Activated CD4-positive, alpha-beta T cell treated with anti-CD3 and anti-CD28 coated beads for 48 hours (primary cell): ENCODE measurements around the gene PIM2.
"Not testable (repeated sequence)": the region's sequence is repeated elsewhere in the genome, so short reads cannot be mapped to it uniquely, and the experiment has no call there.

ENCODE experiments used
- DNase-seq: peaks from one replicate; pipeline ENCODE4 v3.0.0-alpha.2; 2020

The PIM2 gene

DNA sequence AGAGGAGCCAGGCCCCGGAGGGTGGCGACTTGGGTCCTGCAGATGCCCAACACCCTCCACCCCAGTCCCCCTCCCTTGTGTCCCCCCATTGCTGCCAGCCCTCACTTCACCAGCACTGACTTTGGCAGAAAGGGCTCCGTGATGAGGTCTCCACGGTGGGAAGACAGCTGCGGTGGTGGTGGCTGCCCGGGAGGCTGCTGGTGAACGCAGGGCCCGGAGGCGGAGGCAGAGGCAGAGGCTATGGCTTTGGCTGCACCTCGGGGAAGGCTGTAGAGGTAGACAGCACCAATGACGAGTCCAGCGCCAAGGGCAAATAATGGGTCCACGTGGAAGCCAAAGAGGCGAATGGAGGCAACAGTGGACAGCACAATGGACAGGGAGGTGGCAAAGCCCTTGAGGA, 14.2 kb downstream of the PIM2 start:
- DNase-seq: no peak

DNA sequence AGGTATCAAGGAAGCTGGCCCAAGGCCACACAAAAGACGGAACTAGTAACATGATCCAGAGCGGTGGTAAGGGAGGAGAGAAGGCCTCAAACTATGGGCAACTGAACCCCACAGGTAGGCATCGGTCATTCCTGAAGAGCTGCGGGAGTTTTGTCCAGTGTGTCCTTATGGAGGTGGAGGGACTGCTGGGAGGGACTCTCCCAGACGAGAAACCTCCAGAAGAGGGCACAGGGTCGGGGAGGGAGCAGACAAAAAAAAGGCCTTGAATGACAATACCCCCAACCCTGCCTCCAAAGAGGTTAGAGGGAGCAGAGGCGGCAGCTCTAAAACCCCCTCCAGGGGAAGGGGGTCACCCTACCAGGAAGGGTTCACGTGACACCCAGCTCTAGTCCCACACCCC, 14.6 kb downstream of the PIM2 start:
- no peak for DNase-seq

DNA sequence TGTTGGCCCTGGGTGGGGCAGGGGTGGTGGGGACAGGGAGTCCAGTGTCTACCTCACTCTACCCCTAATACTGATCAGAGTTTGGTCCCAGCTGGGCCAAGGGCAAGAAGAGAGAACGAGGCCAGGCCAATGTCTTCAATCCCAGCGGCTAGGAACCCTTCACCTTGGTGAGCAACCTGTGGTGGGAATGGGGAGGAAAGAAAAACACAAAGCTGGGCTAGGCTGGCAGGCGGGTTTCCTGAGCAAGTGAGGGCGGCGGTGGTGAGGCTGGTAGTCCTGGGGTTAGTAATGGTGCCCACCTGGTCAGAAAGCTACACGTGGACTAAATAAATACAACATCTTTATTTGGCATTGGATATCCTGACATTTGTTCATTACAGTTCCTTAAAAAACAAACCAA, 15.5 kb downstream of the PIM2 start:
- no peak for DNase-seq

DNA sequence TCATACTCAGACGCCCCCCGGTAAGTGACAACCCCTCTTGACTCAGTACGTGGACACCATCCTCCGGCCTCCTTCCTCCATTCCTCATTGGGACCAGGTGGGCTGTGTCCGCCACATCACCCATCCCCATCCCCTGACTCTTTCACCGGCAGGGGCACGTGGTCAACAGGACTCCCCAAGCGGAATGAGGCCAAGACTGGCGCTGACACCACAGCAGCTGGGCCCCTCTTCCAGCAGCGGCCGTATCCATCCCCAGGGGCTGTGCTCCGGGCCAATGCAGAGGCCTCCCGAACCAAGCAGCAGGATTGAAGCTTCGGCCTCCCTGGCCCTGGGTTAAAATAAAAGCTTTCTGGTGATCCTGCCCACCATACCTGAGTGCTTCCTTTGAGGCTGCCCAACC, 16.0 kb downstream of the PIM2 start:
- DNase-seq: no peak

DNA sequence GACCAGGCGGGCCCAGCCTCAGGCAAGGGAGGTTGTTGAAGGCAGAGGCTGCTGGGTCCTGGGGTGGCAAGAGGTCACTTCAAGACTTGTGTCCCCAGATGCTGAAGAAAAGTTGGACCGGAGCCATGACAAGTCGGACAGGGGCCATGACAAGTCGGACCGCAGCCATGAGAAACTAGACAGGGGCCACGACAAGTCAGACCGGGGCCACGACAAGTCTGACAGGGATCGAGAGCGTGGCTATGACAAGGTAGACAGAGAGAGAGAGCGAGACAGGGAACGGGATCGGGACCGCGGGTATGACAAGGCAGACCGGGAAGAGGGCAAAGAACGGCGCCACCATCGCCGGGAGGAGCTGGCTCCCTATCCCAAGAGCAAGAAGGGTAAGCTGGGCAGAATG, 16.7 kb downstream of the PIM2 start:
- no peak for DNase-seq

DNA sequence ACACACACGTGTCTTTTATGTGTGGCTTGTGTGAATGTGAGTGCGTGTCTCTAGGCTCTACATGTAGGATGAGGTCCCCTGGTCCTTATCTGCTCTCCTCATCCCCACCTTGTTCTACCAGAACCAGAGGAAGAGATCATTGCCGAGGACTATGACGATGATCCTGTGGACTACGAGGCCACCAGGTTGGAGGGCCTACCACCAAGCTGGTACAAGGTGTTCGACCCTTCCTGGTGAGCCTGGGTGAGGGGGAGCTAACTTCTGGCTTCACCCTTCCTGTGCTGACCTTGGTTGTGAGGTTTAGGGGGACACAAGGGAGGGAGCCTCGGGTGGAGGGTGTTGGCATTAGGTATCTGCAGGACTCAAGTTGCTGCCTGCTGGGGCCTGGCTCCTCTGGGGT, 17.8 kb downstream of the PIM2 start:
- DNase-seq: no peak

DNA sequence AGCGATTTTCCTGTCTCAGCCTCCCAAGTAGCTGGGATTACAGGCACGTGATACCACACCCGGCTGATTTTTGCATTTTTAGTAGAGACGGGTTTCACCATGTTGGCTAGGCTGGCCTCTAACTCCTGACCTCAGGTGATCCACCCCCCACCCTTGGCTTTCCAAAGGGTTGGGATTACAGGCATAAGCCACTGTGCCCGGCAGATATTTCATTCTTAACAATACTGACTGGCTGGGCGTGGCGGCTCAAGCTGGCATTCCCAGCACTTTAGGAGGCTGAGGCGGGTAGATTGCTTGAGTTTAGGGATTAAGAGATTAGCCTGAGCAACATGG, 19.8 kb downstream of the PIM2 start:
- no peak for DNase-seq

DNA sequence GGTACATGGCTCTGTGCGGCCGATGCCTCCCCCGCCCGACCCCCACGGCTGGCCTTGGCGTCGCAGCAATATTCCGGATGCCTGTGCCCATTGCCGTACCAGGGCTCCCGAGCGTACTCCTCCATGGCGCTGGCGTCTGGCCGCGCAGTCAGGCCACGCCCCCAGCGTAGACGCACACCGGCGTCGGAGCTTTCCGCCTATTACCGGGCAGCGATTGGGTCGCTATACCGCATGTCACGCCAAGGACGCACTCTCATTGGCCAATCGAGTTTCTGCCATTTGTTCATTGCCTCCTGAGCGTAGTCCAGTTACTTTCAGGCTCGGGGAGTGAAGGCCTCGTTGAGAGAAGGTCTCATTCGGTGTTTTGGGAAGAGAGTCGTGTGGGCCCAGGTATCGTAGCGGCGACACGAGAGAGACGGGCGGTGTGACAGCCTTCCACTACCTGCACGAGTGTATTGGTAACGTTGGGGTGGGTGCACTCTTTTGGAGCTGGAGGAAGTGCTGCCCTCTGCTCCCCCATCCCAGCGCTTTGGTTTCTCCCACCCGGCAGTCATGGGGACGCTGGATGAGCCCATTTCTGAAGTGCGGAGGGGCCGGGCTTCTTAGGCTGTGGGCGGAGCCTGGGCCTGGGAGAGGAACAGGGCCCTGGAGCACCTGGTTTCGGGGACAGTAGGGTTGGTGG, 21.1 kb downstream of the PIM2 start, which contains the start of the genes PQBP1 and TIMM17B:
Gene PQBP1, plus strand, starts transcription at position 306 of the 682 bp plus-strand sequence. CDS start 580 bp downstream, outside the sequence.
Gene TIMM17B, minus strand, starts transcription at position 144 of the 682 bp plus-strand sequence. Its CDS starts 19 bp downstream, at position 125.
- DNase-seq: peak; percentile 90

DNA sequence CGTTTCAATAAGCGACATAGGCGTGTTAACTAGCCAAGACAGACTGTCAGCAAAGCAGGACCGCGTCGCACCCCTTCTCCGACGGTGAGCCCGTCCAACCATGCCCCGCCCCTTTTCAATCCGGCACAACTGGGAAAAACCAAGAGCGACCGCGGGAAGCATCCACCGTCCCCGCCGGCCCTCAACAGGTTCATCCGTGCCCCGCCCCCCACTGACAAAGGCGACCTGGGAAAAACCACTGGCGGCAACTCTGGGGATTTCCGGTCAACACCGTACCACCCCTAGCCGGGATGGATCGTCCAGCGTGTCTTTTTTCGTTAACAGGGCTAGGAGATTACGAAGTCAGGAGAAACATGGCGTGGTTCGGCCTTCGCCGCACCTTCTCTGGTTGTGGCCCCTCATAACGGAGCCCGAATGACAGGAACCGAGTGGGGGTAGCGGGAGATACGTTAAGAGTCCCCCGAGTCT, 21.6 kb downstream of the PIM2 start:
- DNase-seq: peak; percentile 77

DNA sequence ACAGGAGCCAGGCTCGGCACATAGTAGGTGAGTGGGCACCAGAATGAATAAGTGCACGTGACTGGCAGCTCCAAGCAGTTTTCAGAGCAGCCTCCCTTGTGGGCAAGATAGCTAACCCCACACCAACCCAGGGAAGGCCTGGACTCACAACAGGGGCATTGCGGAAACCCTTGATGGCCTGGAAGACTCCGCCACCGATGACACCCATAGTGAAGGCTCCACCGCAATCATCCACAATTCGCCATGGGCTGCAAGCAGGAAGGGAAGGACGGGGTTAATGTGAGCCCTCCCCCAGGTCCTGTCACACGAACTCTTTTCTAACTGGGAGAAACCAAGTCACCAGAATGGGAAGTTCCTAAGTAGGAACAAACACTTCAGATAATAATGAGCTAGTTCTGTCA, 22.2 kb downstream of the PIM2 start:
- DNase-seq: no peak

DNA sequence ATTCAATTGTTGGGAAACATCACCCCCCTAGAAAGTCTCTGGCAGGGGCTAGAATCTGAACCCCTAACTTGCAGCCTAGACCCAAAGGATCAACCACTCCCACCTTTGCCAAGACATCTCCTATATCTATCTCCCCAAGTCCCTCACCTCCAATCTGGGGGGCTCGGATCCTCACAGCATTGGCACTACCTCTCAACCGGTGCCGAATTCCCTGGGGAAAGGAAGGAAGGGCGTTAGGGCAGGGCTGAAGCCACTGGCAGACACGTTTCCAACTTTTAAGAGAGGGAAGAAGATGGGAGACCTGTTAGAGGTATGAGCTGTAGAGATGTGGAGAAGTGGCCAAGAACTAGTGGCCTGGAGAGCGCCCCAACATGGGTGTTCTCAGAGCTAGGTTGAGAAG, 23.9 kb downstream of the PIM2 start:
- DNase-seq: no peak

DNA sequence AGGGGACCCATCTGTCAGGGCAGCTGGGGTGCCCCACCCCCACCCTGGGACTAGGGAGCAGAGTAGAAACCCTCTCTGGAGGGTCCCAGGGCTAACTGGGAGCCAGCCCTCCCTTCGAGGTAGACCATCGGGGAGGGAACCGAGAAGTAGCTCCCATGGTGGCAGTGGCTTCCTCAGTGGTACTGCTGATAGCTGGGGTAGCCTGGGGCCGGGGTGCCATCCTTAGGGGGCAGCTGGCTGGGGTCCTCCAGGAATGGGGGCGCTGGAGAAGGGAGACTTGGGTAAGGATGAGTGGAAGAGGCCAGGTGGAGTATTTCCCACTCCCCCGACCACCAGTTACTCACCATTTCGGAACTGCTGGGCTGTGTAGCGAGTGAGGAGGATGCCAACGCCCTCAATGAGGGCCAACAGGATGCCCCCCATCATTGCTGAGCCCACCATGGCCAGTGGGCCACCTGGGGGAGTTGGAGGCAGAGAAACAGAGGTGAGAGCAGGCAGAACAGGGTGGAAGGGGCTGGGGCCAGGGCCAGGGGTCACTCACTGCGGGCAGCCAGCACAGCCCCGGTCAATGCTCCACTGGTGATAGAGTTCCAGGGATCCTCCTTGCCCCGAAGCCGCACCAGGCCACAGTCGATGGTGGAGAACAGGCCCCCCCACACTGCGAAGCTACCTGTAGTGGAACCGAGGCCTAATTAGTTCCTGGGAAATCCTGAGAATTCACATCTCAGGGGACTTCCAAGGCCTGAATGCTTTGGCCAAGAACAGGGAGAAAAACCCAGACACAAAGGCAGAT, 25.1 kb downstream of the PIM2 start:
- DNase-seq: no peak

DNA sequence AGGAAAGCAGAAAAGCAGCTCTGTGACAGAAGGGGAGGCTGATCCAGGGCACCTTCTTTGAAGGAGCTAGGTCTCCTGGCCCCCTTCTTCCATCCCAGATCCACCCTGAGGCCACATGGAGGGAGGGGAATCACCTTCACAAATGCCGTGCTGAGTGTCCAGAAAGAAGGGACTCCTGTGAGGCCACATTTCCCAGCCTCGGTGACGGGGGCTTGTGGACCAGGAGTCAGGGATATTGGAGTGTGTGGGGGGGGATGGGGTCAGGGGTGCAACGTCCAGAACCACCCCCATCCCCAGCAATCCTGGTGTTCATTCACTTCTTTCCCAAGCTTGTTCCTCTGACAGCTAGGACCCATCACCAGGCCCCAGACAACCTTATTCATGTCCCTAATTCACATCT, 25.9 kb downstream of the PIM2 start:
- DNase-seq: no peak

DNA sequence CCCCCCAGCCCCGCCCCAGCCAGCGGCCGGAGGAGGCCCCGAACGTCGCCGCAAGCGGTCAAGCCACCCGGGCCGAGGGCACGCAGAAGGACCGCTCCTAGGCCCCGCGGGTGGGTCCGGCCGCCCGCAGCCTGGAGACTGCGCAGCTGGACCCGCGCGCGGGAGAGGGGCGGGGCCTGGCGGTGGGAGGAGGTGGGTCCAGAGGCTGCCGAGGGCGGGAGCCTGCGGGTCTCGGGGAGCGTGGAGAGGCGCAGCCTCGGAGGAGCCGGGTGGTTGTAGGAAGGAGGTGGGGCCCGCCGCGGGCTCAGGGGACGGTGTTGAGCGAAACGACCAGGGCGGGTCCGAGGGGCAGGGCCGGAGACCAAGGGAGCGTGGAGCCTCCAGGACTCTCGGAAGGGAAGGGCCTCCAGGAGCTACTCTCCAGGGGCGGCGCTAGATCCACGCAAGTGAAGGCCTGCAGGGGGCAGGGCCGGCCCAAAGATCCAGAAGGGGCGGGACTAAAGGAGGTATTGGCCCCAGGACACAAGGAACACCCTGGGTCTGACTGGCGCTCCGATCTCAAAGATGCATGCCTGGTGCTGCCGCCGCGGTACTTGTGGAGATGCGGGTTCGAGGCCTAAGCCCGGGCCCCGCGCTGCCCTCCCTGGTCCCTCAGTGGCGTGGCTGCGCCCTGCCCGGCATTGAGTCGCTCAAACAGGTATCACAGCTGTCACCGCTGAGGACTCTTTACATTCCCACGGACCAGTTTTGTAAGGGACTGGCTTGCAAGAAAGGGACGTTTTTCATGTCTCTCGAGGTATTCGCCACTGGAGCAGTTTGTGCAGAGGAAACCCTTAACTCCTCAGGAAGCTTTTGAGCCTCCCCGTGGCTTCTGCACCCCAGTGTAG, 27.2 kb downstream of the PIM2 start:
- DNase-seq: peak; percentile 82

DNA sequence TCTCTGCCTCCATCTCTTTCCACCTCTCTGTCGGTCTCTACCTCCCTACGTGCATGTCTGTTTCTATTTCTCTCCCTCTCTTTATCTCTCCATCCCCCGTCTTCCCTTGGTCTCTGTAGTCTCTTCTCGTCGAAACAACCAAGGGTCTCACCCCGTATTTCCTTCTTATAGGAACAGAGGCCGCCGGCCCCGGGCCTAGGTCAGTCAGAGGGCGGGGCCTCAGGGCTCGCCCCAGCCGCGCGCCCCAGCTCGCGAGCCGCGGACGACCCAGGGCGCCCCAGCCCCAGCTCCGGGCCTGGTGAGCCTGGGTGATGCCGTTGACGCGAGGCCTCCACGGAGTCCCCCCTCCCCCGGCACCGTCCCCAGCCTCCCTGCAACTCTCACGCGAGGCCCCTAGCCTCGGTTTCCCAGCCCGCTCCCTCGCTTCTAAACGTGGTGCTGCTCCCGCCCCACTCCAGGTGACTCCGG, 27.9 kb downstream of the PIM2 start:
- peak; percentile 20 for DNase-seq

DNA sequence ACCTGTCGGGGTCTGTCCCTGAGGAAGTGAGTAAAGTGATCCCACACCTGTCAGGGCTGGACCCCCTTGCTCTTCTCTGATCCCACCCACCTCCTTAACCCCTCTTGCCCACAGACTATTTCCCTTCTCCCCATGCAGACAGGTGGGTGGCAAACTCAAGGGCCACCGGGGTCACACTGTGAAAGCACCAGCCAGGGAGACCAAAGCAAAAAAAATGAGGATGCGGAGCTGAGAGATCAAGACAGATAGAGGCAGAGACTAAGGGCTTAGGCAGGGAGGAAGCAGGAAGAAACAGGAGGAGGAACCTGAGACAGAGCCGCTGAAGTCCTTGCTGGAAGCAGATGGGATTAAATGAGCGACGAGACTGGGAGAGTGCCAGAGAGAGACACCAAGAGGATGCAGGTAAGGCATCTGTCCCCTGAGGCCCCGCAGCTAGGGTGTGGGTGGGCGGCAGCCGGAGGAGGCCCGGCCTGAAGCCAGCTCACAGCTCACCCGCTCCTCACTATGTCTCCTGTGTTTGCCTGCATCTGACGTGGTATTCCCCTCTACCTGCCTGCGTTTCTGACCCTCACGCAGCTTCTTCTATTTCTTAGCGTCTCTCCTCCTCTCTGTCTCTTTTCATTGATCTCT, 28.4 kb downstream of the PIM2 start:
- DNase-seq: peak; percentile 18

DNA sequence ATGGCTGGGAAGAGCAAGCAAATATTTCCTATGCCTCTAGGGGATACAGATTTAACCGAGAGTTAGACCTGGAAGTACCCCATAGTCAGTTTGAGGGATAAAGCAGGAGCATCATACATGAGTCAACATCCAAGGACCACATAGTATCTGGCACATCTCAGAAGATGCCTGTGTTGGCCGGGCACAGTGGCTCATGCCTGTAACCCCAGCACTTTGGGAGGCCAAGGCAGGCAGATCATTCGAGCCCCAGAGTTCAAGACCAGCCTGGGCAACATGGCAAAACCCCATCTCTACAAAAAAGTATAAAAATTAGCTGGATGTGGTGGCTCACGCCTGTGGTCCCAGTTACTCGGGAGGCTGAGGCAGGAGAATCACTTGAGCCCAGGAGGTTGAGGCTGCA, 32.2 kb downstream of the PIM2 start:
- not testable (repeated sequence) for DNase-seq

DNA sequence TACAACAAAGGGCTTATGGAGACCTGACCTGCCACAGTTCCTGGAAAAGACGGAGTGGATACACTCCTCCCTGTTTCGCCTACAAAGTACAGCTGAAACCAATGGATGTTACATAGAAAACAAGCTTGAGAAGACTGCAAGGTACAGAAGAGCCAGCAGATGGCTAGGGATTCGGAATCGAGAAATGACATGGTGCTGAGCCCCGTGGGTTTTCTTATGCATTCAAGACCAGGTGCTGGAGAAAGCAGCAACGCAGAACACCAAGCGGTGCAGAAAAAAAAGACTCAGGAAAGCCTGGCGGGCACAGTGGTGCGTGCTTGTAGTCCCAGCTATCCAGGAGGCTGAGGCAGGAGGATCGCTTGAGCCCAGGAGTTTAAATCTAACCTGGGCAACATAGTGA, 35.1 kb downstream of the PIM2 start:
- DNase-seq: no peak

DNA sequence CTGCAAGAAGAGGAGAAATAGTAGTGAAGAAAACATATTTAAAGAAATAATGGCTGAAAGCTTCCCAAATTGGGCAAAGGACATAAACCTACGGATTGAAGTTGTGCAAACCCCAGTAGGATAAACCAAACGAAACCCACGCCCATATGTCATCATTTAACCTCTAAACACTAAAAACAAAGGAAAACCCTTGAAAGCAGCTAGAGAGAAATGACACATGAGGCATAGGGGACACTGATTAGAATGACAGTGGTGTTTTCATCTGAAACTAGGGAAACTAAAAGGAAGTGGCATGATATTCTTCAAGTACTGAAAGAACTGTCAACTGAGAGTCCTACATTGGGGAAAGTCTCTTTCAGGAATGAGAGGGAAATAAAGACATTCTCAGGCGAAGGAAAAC, 41.9 kb downstream of the PIM2 start:
- not testable (repeated sequence) for DNase-seq

DNA sequence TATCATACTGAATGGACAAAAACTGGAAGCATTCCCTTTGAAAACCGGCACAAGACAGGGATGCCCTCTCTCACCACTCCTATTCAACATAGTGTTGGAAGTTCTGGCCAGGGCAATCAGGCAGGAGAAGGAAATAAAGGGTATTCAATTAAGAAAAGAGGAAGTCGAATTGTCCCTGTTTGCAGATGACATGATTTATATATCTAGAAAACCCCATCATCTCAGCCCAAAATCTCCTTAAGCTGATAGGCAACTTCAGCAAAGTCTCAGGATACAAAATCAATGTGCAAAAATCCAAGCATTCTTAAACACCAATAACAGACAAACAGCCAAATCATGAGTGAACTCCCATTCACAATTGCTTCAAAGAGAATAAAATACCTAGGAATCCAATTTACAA, 46.8 kb downstream of the PIM2 start:
- not testable (repeated sequence) for DNase-seq

DNA sequence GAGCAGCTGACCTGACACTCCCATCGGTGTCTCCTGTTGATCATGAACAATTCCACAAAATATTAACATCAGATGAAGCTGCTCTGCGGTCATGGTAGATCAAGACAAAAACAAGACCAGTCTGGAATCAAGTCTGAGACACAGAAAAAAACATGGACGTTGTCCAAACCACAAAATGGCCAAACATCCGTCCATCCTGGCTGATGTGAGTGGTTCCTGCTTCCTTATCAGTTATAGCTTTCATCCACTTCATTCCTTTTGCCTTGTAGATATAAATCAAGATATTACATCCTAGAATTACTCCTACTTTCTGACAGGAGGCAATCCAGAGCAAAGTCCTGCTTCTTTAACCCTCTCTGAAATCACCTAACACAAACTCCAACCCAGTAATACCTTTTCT, 54.6 kb downstream of the PIM2 start:
- no peak for DNase-seq
